HG03442 (cell line): ENCODE measurements around the gene NFAM1.

ENCODE experiments used
- ATAC-seq: cut with Tn5 transposase; IDR thresholded peaks from one replicate; pipeline ENCODE4 v1.9.1; 2021; ENCODE audit warnings: mild to moderate bottlenecking, moderate library complexity; ENCODE audit not compliant: unreplicated experiment

NFAM1 gene

GRCh38 chr22:42384506-42384905 is 47.7 kb downstream of the NFAM1 start:
- ATAC-seq: no peak

DNA sequence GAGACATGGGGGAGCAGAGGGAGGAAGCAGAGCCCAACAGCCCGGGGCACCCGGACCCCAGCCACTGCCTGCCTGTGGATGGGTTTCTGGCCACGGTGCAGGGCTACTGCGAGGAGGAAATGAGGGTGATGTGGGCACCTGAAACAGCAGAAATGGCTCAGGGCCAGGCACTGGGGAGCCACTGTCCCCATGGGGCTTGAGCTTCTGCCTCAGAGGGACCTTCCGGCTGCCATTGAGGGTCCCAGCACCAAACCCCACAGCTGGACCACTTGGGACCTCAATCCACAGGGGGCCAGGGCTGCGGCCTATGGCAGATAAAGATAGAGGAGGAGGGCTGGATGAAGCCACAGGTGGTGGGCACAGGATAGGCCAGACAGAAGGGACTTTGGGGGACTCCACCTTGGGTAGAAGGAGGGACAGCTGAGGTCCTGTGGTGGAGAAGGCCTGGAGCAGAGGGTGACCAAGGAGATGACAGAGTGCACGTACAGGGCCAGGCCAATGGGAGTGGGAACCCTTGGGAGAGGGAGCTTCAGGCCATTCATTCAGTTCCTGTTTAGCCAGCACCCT is 48.3 kb downstream of the NFAM1 start:
- no peak for ATAC-seq

GRCh38 chr22:42383287-42383686 is 48.9 kb downstream of the NFAM1 start:
- no peak for ATAC-seq

DNA sequence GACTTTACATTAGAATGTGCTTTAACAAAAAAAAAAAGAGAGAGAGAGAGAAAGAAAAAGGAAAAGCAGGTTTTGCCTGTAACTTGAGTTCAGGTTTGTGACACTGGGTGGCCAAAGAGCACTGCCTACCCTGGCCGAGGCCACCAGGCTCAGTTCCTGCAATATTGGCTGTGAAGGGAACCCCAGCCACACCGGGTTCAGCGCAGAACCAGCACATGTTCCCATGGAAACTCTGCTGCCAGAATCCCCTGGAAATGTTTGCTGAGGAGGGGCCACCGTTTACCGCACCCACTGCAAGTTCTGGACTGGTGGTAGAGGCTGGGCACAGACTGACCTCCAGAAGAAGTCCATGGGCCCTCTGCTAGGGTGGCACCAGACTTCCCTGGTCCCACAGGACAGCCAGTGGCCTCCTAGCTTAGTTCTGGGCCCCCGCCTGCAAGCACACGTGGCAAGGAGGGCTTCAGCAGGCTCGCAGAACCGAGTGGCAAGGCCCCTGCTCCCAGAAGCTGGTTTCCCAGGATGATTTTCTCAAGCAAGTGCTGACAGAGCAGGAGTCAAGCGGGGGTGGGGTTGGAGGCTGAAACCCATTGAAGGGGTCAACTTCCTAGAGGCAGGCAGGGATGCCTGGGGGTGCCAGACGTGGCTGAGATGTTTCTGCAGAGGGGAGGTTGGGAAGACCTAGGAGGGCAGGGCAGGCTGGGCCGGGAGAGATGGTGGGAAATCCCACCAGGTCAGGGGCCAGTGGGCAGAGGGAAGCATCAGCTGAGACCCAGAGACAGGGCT is 51.2 kb downstream of the NFAM1 start:
- no peak for ATAC-seq

DNA sequence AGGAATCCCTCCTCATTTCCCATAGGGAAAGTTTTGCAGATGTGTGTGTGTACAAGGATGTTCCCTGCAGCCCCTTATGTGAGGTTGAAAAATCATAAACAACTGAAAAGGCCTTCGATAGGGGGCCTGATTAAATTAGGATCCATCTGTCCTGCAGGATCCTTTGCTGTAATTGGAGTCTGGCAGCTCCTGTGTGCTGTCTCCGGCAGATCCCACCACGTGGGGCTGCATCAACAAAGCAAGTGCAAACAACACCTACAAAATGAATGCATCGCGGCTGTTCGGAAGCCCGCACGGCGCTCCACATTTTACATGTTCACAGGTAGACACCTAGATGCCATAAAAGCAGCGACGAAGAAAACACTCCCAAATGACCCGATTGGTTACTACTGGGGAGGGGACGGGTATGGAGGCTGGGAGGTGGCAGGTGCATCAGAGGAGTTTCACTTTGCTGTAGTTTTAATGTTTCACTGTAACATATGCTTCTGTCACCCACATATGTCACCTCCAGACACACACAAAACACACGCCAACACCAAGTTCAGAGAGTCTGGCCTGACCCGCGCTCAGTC is 52.2 kb downstream of the NFAM1 start:
- ATAC-seq: no peak

- no peak for ATAC-seq
Measured at GRCh38 chr22:42376711-42377554, 55.3 kb downstream of the NFAM1 start.

DNA sequence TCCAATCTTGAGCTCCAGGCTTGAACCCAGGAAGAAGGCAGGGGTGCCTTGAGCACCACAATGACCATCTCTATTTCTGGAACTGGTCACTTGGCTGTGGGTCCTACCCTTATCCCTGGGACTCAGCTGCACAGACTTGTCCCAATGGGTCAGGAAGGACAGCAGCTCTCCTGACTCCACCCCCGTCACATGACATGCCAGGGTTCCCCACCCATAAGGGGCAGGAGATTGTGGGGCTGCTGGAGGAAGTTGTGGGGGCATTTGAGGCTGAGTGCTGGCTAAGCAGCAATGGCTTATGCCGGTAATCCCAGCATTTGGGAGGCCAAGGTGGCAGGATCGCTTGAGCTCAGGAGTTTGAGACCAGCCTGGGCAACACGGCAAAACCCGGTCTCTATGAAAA is 56.2 kb downstream of the NFAM1 start:
- no peak for ATAC-seq

- no peak for ATAC-seq
Measured at GRCh38 chr22:42372976-42373375, 59.2 kb downstream of the NFAM1 start.

DNA sequence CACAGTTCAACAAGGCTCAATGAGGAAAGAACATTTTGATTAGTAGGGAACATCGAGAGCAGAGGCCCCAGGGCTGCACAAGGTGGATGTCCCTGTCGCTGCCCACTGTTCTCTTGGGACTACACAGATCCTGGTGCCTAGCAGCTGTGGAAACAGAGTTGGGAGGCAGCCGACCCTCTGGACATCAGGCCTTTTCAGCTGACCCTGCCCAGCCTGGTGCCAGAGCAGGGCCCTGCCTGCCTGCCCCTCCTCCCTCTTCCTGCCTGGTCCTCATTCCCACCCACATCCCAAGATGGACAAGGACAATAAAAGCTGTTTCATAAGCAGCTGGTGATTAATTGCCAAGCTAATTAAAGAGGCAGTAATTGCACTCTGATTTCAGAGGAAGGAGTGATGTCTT is 60.7 kb downstream of the NFAM1 start:
- no peak for ATAC-seq

GRCh38 chr22:42371099-42371498 is 61.1 kb downstream of the NFAM1 start:
- ATAC-seq: no peak

DNA sequence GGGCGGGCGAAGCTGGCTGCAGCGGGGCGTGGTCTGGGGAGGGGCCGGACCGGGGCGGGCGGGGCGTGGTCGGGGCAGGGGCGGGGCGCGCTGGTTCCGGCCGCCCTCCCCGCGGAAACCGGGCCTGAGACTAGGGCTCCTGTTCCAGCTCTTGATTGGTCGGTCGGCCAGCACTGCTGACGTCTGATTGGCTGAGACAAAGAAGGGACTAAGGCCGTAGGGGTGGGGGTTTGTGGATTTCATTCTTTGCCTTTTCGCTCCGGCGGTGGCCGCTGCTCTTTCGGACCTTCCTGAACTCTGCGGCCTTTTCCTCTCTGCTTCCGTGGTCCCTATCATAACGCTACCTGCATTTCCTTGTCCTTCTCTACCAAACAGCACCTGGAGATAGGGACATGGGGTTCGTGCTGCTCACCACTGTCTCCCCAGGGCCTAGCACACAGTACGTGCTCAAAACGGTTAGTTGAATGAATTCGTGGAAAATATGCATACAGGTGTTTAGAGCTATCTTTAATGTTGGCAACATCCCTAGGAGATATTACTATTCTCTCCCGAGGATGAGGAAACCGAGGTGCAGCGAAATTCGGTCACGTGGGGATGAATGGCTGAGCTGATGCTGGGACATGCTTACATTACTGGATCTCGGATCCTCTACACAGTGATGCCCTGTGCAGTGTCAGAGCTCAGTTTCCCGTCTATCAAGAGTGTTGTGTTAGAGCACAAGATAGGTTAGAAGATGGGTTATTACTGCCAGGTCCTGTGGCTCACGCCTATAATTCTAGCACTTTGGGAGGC is 62.8 kb downstream of the NFAM1 start:
- ATAC-seq: peak; percentile 95

GRCh38 chr22:42368379-42369249 is 63.6 kb downstream of the NFAM1 start:
- ATAC-seq: peak; percentile 22

GRCh38 chr22:42367980-42368378 is 64.2 kb downstream of the NFAM1 start:
- no peak for ATAC-seq

DNA sequence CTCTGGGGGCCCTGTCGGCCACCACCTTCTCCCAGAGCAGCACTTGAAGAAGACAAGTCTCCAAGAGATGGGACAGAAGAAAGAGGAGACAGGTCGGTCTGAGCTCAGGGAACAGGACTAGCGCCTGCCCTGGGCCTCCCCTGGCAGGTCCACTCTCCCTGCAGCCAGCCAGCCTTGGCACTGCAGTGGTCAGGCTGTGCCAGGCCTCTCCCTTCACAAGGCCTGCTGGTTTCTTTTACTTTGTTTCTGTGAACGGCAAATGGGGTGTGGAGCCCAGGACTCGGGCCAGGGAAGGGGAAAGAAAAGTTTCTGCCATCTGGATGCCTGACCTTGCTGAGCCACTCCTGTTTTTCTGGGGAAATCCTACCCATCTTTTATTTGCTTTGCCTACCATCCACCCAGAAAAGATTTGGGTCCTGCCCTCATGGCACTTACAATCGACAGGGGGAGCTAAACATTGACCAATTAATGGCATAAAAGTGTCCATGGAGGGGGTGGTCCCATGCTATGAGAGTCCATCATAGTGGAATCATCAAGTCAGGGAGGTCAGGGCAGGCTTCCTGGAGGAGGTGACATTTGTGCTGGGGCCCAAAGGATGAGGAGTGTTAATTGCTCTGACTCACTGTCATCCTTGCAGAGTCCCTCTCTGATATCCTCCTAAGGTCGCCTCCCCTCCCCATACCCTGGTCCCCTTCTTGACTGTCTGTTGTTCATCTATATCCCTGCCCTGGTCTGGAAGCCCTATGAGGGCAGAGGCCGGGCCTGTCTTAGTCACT is 65.2 kb downstream of the NFAM1 start:
- no peak for ATAC-seq

DNA sequence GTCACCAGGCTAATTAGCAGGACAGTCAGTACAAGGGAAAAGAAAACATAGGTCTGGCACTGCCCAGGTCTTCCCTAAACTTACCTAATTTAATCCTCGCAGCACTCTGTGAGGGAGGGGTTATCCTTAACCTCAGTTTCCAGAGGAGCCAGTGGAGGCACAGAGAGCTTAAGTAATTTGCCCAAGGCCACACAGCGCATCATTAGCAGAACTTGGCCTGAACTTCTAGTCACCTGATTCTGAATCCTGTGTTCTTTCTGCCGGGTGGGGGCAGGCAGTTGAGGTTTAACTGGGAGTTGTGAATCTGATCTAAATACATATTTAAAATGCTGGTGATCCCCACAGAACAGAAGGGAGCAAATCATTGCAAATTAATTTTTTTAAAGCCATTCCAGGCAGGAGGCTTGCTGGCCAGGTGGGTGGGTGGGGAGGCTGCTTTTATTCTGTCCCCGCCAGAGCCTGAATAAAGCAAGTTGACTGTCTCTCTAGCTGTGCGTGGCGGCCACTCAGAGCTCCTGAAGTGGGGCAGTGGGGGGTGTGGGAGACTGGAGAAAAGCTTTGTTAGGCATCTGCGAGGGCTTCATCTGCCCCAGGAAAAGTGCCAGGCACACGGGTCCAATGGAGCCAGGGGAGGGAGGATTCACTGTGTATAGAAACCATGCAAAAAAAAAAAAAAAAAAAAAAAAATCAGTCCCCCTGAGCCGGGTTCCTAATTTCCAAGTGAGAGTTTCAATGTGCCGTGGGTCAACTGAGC is 66.1 kb downstream of the NFAM1 start:
- ATAC-seq: no peak

DNA sequence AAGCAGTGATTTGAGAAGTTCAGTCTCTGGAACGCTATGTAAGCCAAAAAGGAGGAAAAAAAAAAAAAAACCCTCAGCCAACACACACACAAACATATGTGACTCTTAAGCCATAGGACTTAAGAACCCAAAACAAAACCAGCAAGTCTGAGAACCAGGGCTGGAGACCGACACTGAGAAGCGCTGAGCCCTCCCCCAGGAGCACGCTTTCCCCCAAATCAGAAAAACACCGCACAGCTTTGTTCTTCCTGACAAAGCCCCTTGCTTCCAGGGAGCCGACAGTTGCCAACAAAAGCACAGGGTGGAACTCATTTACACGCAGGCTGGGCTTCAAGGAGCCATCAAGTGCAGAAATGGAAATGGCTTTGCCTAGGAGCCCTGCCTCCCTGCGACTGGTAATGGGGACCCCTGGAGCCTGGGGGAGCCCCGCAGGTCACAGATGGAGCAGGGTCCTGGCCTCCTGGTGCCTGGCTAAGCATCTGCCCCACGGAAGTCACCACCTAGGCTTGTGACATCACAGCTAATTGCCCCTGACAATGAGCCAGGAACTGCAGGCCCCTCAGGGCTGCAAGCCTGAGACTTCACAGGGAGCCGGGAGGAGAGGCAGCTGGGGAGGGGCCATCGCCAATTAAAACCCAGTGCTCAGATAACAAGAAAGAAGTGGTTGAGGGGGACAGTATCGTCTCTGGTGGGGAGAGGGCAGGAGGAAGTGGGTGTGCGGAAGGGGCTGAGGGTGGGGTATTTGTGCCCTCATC is 66.9 kb downstream of the NFAM1 start:
- no peak for ATAC-seq

GRCh38 chr22:42364604-42365110 is 67.5 kb downstream of the NFAM1 start:
- ATAC-seq: no peak
